ENCODE results near the gene NENF.
"Not testable (repeated sequence)": the region's sequence is repeated elsewhere in the genome, so short reads cannot be mapped to it uniquely, and the experiment has no call there.

NENF gene

DNA sequence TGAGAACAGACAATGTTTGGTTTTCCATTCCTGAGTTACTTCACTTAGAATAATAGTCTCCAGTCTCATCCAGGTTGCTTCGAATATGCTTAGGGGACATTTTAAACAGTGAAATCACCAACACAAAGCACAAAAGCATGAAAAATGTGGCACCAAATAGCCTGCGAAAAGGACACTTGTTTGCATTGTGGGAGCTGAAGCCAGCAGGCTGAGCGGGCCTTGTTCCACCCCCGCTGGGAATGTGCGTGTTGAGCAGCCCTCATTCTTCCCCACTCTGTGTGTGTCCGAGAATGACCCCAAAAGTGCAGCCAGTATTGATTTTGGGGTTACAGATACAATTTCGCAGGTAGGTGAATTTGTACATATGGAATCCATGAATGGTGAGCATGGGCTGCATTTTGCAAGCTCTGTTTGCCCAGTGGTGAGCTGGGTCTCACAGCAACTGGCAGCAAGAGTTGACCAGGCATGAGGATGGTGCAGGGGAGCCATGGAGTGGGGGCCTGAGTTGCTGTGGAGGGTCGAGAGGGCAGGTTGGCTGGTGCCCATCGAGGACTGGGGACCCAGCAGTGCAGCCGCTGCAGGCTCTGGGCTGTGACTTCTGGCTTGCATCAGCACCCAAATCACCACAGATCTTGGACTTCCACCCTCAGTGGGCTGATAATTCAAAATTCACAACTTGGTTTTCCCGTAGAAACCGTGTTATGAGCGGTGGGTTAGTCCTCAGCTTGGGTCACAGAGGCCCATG, 29.4 kb downstream of the NENF start:
- FAIRE-seq: no peak

DNA sequence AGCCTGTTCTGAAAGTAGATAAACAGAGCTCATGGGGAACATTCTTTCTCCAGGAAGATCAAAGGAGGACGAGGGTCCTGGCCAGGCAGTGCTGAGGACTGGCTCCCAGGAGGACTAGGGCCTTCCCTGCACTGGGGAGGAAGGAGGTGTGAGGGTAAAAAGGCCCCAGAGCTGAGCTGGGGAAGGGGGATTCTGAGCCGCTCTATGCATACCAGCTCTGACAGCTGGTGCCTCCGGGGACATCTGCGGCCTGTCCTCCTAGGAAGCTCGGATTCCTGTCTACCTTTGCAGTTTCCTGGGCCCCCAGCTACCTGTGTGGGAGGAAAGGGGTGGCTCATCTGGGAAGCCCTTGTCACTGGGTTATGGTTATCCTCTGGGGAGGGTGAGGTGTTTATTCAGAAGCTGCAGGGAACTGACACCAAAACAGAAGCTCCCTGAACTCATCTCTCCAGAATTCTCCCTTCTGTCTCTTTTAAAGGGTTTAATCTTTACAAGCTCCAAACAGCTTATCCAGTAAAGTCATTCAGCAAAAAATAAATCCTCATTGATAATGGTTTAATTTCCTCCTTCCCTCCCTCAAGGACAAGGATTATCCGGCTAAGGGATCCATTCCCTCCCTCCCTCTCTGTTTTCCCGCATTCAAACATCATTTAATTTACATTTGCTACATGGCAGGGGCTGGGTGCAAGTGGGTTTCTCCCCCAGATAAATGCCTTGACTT, 31.0 kb downstream of the NENF start:
- no peak for FAIRE-seq

DNA sequence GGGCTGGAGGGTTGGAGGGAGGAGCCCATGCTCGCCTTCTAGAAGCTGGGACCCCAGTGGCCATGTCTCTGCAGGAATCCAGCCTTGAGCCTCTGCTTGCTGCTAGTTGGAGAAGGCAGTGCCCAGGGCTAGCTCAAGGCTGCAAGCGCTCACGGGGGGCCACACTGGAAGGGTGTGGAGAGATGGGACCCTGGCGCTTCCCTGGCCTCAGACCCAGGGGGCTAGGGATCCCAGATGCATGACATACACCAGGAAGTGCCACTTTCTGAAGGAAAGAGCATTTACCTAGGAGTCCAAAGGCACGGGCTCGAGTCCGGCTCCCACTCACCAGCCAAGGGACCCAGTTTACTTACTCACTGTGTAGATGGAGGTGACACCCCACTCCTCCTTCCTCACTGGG, 32.6 kb downstream of the NENF start:
- FAIRE-seq: no peak

DNA sequence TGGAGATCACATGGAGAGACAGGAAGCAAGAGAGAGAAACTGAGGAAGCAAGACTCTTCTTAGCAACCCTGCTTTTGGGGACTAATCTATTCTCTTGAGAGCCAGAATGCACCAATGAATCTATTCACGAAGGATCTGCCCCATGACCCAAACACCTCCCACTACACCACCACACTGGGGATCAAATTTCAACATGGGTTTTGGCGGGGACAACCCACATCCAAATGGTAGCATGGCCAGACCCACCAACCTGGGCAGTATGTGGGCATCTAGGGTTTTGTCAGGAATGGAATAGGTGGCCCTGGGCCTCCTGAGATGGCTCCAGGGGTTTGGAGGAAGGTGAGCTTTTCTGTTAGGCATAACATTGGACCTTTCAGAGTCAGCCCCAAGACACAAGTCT, 33.7 kb downstream of the NENF start:
- no peak for FAIRE-seq

DNA sequence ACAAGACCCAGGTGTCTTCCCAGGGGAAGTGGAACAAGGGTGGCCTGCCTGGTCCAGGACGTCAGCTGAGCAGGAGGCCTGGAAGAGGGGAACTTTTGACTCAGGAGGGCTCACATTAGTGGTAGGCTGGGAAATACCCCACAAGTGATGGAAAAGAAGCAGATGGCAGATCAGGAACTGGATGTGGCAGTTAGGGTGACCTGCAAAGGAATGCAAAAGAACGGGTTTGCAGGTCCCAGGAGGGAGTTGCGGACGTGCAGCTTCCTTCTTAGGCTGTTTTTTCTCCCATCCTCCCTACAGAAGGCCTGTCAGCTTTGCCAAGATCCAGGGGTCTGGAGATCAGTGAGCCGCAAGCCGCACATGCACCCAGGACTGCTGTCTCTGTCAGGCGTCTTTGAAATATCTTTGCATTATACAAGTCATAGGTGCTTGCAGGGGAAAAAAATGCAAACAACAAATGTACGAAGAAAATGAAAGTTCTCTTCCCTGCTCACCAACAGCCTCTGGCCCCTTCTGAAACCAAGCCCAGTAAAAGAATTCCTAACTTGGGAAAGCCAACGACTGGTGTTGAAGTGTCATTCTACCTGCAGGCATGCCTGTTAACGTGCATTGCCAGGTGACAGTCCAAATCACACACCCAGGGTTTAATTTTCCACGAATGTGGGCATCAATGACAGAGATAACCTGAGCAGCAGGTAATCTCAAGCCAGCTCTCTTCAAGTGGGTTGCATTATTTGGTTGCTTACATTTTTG, 34.4 kb downstream of the NENF start:
- no peak for FAIRE-seq

DNA sequence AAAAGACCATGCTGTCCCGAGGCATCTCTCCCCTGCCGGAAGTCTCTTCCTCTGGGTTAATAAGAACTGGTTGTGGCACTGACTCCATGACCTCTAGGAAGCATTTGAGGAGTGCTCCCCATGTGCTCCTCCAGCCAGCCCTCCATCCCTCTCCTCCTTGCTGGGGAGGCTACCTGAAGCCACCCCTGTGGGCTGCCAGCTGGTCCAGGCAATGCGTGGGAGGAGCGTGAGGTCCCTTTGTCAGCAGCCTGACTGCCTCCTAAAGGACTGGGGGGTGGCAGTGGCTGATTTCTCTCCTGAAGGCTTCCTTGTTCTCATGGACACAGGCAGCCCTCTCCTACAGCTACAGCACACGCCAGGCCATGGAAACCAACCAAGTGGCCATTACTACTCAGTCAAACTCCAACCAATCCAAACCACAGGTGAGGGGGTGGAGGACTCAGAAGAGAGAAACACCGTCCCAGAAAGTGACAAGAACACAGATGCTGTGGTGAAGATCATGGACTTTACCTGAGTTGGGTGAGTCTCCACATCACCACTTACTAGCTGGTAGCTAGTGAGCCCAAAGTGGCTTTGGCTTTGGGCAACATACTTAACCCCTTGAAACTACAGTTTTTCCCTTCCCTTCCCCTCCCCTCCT, 35.2 kb downstream of the NENF start:
- no peak for FAIRE-seq

DNA sequence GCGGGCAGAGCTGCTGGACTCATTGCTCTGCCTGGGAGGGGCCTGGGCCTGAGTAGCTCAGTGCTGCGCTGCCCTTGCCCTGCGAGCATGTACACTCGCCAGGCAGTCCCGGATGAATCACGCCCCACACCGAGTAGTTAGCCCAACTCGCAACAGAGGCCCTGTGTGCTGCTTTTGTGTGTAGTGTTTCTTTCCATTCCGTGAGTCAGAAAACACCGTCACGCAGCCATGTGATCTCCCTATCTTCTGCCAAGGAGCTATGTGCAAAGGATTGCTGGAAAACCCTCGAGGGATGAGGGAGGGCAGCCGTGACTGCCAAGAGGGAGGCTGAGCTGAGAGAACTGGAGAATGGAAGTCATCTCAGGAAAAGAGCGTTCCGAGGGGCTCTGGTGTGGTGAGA, 37.3 kb downstream of the NENF start:
- no peak for FAIRE-seq

DNA sequence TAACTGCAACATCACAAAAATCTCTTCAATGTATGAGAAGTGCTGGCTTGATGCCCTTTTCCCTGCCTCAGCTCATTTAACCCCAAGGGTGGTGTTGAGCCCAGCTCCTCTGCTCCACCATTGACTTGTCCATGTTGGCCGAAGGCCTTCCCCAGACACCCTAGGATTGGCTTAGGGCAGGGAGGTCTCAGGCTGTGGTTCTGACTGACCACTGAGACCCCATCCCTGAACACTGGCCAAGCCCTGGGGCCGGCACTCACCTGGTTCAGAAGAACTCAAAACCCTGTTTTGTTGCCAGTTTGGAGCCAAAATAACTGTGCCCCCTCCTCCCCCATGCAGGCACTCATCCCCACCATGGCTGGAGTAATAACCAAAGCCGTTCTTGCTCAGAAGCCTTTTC, 38.6 kb downstream of the NENF start:
- FAIRE-seq: no peak

DNA sequence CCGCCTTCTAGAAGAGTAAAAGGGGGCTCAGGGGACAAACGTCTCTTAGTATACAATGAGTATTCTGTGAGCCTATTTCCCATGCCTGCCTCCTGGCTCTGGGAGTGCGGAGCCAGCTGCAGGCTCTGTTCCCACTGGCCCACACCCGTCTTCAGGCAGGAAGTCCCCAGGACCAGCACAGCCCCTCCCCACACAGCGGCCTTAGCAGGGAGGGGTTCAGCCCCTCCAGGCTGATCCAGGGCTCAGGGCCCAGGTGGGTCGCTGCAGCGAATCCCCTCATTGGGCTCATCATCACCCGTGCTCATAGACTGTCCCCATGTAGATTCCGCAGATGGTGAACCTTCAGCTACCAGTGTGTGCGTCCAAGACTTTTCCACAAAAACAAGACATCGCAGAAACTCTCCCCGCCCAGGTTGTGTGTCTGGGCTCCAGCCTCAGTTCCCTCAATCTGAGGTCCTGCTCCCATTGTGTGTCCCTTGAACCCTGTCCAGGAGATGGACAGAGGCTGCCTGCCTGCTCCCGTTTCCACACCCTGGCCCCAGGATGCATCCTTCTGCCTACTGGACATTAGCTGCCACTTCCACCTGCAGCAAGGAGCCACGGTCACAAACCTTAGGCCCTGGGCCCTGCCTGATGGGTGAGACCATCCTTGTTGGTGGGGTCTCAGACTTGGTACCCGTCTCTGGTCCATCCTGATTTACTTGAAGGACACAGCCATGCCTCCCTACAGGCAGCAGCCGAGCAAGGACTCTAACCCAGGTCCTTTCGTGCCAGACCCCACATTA, 39.4 kb downstream of the NENF start:
- FAIRE-seq: no peak

DNA sequence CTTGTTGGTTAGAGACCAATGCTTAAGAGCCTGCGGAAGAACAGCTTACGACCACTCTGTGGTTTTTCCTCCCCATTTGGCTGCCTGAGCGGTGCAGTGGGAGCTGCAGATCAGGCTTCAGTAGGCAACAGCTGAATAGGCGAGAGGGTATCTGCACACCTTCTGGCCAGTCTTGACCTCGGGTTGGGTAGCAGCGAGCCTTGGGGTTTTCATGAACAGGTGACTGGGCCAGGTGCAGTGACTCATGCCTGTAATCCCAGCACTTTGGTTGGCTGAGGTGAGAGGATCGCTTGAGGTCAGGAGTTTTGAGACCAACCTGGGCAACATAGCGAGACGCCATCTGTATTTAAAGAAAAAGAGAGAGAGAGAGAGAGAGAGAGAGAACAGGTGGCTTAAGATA, 41.0 kb downstream of the NENF start:
- no peak for FAIRE-seq

DNA sequence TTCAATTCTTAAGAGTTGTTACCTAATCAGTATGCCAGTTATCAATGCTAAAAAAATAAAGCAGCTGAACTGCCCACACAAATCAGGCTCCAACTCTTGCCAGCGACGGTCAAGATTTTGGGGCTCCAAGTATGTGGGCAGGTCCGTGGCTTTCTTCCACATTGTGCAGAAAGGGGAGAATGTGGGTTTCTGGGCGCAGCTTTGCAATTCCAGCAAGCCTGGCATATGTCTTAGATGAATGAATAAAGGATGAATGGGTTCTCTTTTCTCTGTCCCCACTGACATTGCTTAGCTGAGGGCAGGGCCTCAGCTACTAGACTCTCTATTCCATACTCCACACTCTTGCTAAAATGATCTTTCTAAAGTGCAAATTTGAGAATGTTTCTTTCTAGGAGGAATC, 42.4 kb downstream of the NENF start:
- FAIRE-seq: no peak

DNA sequence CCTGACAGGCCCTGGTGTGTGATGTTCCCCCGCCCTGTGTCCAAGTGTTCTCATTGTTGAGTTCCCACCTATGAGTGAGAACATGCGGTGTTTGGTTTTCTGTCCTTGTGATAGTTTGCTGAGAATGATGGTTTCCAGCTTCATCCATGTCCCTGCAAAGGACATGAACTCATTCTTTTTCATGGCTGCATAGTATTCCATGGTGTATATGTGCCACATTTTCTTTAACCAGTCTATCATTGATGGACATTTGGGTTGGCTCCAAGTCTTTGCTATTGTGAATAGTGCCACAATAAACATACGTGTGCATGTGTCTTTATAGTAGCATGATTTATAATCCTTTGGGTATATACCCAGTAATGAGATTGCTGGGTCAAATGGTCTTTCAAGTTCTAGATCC, 43.1 kb downstream of the NENF start:
- not testable (repeated sequence) for FAIRE-seq

DNA sequence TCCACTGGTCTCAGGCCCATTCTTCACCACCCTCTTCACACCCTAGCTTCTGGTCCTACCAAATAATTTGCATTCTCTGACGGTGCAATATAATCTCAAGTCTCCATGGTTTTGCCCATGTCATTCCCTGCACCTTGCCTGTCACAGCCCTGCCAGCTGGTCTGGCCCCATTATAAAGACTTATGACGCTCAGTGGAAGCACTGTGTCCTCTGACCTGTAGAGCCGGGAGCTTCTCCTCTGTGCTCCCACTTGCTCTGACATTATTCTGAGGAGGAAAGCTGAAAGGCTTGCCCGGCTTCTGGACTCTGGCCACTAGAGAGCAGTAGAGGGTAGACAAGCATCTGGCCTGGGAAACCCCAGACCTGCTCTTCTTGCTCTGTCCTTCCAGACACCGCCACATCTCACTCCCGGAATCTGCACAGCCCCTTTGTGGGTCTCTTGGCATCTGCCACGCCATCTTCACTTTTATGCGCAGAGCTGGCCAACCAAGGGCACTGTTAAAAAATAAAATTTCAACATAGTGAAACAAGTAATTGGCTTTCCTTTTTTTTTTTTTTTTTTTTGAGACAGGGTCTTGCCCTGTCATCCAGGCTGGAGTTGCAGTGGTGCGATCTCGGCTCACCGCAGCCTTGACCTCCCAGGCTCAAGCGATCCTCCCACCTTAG, 44.4 kb downstream of the NENF start:
- peak; percentile 94 for FAIRE-seq

DNA sequence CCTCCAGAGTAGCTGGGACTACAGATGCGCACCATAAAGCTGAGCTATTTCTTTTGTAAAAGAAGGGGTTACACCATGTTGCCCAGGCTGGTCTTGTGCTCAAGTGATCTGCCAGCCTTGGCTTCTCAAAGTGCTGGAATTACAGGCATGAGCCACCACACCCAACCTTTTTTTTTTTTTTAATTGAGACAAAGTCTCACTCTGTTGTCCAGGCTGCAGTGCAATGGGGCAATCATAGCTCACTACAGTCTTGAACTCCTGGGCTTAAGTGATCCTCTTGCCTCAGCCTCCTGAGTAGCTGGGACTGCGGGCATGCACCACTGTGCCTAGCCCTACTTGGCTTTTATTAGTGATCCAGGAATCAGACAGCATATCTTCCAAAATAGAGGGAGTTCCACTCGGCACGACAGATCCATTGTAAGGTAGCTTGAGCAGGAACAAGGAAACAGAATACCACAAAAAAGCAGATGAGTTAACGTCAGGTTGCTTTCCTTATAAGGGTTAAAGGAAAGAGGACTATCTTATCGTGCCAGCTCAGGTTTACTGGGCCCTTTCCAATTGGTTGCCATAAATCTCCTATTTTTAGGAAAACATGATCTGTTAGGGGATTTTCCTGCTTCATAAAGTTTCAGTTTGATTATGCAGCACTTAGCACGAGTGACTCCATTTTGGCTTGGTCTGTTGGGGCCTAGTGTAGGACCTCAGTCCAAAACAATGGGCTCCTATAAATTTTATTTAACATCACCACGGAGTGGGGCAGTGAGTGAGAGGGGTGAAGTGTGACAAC, 45.2 kb downstream of the NENF start:
- no peak for FAIRE-seq

DNA sequence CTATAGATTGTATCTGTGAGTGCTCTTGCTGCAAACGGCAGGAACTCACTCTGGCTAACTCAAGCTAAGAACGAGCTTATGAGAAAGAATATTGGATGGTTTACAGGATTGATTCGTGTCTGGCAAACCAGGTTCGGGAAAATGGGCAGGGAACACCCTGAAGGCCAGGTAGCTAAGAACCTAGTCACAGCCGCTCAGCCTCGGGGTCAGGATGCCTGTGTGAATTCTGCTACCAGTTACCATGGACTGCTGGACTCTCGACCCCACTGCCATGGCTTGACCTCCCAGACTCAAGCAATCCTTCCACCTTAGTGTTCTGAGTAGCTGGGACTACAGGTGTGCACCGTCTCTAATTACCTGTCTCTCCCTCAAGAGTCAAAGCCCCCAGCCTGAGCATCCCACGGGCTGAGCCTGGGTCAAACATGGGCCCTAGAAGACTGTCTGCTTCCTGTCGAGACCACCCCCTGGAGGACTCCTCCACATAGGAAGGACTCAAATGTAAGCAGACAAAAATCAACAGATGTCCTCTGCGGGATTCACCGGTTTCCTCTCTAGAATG, 45.8 kb downstream of the NENF start:
- FAIRE-seq: no peak

DNA sequence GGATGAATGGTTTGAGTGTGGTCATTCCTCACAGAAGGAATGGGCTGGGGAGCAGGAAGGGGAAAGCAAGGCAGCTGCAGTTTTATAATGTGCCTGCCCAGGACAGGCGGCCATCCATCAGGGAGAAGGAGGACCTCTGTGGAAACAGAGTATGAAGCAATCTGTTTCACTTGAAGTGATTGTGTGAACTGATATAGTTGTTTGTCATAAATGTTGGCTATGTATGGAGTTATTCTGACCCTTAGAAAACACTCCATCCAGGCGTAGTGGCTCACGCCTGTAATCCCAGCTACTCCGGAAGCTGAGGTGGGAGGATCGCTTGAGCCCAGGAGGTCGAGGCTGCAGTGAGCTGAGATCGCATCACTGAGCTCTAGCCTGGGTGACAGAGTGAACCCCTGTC, 46.5 kb downstream of the NENF start:
- FAIRE-seq: no peak

DNA sequence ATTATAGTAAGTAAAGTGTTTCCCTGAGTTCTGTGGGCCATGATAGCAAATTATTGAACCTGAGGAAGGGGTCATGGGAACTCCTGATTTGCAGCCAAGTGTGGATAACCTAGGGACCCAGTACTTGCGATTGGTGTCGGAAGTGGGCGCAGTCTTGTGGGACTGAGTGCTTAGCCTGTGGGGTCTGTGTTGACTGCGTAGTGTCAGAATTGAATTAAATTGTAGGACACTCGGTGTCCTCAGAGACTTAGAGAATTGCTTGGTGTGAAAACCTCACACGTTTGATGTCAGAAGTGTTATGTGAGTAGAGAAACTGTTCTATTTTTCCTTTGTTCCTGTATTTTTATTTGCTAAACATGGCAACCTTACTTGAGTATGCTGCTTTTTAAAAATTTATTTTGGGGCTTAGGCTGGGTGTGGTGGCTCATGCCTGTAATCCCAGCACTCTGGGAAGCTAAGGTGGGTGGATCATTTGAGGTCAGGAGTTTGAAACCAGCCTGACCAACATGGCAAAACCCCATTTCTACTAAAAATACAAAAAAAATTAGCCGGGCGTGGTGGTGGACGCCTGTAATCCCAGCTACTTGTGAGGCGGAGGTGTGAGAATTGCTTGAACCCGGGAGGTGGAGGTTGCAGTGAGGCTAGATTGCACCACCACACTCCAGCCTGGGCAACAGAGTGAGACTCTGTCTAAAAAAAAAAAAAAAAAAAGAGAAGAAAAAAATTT, 48.2 kb downstream of the NENF start:
- FAIRE-seq: peak; percentile 40

DNA sequence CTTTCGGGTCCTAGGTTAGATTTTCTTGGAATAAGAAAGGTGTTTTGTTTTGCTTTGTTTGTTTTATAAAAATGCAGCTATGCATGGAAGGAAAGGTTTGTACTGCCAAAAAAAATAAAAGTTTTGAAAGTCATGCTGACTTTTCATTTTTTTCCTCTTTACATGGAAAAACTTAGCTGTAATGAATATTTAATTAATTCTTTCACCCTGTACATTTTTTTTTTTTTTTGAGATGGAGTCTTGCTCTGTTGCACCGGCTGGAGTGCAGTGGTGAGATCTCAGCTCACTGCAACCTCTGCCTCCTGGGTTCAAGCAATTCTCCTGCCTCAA, 48.7 kb downstream of the NENF start:
- FAIRE-seq: no peak

DNA sequence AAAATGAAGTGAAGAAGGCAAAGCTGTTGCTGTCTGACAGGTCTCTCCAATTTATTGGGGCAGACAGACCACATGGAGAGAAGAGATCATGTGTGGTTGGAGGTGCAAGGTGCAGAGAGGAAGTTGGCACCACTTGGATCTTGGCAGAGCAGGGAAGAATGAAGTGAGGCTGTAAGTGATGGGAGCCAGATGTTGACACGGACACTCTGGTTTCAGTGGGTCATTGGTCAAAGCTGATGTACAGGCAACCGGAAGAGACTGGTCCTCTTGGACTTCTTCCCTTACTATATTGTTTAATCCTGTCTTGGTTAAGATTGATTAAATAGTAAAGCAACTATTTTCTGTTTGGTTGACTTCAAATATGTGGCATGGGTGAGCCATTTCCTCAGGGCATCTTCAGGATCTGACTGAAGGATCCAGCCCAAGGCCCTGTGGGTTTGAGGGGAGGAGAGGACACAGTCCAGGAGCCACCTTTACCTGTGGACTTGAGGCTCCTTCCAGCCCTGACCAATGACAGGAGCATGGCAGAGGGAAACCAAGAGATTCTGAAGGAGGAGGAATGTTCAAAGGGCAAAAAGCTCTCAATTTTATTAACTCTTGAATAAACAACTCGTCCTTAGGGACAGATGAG, 49.4 kb downstream of the NENF start:
- no peak for FAIRE-seq
